CD4-positive, alpha-beta T cell treated with Interferon gamma for 1 hour (primary cell): Measurements from ENCODE around the gene DUSP11.

ENCODE experiments used
- DNase-seq: peaks from one replicate; pipeline ENCODE4 v3.0.0-alpha.2; 2020

Gene DUSP11

GRCh38 chr2:73716543-73717250 lies 63.2 kb downstream of the DUSP11 start:
- no peak for DNase-seq

DNA sequence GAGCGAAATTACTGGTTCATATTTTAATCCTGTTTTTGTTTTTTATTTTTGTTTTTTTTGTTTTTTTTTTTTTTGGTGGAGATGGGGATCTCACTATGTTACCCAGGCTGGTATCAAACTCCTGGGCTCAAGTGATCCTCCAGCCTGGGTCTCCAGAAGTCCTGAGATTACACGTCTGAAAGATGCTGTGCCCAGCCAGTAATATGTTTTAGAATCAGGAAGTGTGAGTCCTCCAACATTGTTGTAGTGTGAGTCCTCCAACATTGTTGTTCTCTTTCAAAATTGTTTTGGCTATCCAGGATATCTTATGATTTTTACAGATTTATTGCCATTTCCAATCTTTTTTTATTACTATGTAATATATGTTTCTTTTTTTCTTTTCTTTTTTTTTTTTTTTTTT lies 65.8 kb downstream of the DUSP11 start:
- no peak for DNase-seq
